Stimulated activated CD8-positive, alpha-beta memory T cell treated with anti-CD3 and anti-CD28 coated beads, Interleukin-7, amount 100 ng/mL, for 48 hours (primary cell): ENCODE measurements around the gene PAQR6.

Experiments
- DNase-seq, 2 donors: peaks; one replicate each; pipeline ENCODE4 v3.0.0-alpha.2; 2020; ENCODE audit warnings: low read depth in 1 of 2; ENCODE audit errors: extremely low read depth in 1 of 2

Gene PAQR6

DNA sequence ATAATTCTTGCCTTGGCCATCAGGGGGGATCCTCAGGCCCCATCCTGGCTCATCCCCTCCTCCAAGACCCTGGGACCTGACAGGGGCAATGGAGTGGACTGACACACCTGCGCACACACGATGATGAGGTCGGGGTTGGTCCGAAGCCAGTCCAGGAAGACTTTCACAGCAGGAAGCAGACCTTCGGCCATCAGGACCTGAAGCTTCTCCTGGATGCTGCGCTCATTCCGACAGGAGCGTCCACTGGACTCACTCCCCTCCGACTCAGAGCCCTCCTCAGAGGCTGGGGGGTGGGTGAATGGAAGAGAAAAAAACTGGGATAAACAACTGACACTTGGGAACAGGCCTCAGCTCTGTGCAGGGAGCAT is 15.4 kb upstream of the PAQR6 start:
- no peak for DNase-seq

DNA sequence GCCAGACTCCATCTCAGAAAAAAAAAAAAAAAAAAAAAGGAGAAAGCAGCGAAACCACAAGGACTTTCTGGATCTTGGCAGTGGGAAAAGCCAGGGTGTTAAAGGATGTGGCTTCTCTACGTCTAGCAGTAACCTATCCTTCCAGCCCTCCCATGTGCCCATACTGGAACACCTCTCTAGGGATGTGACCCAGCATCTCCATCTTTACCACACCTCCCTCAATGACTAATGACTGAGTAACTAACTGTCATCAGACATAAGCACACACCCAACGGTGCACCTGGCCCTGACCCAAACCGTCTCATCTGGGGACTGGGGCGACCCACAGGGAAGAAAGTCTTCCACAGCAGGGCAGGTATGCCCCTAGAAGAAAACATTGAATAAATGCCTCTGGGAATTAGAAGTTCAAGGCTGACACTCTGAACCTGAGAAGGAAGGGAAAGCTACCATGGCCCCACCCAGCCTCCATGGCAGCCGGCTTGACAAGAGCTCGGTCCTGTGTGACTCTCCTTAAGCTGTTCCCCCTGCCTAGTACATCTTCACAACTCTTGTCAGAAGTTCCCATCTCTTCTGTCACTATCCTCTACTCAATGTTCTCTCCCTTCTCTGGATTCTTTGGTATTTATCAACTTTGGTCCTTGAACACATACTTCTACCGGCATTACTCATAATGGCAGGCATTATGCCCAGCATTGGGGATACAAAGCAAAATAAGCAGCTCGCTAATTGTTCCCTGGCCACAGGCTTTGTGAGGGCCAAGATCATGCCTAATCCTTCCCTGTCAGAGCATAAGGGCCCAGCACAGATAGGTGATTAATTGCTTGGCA is 14.8 kb upstream of the PAQR6 start:
- DNase-seq: no peak

DNA sequence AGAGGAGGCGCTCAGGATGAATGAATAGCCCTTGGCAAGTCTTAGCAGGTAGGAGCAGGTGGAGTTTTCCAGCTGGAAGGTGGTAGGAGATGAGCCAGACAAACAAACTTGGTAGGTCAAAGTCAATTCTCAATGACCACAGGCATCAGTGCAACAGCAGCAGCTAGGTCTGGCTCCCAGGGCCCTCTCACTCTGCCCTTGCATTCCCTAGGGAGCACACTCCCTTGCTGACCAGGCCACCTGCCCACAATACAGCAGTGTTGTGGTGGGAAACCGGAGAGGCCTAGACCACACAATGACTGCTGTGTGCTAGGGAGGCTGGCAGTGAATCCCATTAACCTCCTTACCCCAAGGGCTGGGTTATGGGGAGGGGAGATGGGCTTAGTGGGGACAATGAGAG is 13.0 kb upstream of the PAQR6 start:
- DNase-seq: no peak

DNA sequence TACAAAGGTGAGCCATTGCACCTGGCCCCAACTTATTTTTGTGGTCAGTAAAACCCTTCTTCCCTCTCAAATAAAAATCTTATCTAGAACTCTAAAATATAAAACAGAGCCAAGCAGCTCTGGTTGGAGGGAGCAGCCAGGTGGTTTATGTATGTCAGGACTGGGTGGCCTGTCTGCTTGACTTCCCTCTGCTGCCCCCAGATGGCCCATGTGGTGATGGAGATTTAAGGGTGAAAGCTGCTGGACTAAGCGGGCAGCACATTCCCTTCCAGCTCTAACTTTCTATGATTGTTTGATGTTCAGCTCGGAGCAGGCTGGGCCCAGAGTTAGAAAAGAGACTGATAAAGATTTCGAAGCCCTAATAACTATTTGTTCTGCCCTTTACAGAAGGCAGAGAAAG is 11.9 kb upstream of the PAQR6 start:
- DNase-seq: no peak

DNA sequence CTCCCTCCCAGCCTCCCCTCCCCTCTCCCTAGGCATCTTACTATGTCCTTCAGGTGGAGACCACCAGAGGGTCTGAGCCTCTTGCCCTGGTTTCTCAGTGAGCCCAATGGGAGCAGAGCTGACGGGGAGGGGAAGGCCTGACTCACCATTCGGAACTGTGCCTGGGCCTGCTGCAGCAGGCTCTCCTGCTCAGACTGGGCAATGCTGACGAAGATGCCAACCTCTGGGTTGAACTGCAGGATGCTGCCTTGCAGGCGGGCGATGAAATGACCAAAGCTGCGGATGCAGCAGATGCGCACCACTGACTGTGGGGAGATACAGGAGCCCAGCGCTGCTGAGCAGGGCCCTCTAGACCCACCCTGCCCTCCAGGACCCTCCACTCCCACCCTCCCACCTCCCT is 11.0 kb upstream of the PAQR6 start:
- no peak for DNase-seq

DNA sequence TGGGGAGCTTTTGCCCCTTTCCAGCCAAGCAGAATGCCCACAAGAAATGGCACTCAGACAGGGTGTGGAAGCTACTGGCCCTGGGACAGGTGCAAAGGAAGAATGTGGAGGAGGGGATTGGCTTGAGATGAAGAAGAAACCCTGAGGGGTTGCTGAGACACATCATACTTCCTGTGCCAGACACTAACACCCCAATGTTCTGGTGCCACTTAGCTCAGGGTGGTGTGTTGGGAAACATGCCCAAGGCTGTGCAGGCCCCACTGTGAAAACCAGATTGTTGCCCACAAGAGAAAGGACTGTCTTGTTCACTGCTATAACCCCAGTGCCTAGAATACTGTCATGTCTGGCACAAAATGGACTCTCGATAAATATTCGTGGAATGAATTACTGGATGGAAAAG is 9.9 kb upstream of the PAQR6 start:
- no peak for DNase-seq

DNA sequence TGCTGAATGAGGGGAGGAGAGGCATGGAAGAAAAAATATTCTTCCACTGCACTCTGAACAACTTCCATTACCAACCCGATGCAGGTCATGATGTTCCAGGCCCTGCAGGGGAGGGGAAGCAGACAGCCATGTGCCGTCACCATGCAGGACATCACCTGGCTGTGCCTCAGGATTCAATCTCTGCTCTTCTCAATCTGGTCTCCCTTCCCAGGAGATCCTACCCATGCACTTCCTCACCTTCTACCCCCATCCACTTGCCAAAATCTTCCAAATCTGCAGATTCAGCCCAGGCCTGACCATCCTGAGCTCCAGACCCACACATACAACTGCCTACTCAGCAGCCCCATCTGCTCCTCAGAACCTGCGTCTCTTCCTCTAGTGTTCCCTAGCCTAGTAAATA is 5.8 kb upstream of the PAQR6 start:
- no peak for DNase-seq

DNA sequence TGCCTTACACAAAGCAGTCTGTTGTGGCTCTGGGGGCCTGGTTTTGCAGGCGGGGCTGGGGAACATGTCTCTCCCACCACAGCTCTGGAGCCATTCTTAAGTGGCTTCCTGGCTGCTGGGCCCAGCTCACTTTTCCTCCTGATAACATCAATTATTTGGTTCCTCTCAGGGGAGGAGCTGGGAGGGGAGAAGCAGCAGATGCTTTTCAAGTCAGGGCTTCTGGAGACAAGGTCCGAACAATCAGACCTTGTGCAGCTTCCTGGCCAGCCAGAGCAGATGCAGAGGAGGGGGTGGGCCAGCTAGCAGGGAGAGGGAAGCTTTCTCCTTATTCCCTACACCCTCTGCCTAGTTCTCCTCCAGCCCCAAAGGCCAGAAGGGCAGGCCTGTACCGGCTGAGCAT is 3.7 kb upstream of the PAQR6 start:
- DNase-seq: no peak

DNA sequence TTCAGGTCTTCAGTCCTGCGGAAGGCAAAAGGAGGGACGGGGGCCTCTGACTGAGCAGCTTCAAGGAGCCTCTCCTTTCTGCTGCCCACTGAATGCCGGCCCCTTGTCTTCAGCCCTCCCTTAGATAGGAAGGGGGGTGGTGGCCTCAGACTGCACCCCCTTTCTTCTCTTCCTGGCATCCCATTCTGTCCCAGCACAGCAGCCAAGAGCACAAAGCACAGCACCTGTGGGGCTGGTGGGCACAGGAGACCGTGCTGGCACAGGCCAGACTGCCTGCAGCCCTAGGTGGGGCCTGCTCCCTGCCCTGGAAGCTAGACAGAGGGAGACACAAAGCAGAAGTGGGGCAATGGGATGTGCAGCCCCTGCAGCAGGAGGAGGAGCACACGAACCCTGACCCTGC is 1.7 kb upstream of the PAQR6 start:
- DNase-seq: no peak

DNA sequence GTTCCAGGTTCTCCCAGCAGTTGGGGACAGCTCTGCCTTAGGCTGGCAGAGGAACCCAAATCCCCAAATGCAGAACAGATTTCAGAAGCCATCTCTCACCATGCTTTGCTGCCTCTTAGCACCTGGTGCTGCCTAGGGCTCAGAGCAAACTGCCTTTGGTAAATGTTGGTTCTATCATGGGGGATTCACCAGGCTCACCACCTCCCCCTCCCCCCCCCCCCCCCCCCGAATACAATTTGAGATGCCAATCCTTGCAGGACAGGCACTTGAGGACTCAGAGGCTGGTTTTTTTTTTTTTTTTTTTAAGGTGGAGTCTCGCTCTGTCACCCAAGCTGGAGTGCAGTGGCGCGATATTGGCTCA is 447 bp upstream of the PAQR6 start:
- DNase-seq: no peak

DNA sequence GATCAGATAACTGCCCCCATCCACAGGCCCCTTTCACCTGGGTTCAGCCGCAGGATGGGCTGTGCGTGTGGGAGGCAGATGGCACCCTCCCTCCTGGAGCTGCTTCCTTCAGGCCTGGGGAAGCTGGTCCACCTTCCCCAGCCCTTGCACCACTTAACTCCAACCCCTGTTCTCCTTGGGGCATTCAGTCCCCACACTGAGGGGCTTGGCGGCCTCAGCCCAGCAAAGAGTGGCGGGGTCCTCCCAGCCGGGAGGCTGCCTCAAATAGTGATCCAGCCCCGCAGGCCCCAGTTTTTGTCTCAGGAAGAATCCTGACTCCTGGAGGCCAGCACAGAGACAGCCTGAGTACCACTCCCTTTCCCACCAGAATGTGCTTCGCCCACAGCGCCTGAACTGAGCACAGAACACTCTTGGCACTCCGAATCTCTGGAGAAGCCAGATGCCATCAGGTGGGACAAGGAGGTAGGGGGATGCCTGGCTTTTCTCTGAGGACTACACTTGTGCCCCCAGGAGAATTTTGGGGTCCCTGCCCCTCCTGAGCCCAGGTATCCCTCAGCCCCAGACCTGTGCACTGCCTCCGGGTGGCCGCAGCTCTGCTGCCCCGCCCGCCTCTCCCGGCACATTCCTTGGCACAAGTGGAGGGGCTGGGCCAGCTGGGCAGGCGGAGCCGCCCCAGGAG is 936 bp downstream of the PAQR6 start:
- no peak for DNase-seq

DNA sequence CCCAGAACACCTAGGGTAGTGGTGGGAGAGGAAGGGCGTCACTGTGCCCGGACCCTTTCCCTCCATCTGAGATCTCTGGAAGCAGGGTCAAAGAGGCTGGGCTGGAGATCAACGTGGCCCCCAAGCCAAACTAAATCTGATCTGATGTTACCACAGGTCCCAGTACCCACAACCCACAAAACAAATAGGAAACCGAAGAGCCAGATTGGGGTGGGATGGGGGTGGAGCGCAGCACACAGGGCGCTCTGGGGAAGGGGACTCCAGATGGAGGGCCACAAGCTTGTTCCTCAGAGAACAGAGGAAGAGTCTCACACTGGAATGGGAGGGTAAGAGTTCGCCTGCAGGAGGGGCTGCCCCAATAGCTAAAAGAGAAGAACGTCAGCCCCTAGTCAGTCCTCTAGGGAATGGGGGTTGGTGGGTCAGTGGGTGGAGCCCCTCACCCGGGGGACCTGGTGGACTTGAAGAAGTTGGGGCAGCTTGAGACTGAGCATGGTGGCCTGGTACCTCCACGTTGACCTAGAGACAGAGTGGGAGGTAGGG is 1.5 kb downstream of the PAQR6 start:
- DNase-seq: no peak

DNA sequence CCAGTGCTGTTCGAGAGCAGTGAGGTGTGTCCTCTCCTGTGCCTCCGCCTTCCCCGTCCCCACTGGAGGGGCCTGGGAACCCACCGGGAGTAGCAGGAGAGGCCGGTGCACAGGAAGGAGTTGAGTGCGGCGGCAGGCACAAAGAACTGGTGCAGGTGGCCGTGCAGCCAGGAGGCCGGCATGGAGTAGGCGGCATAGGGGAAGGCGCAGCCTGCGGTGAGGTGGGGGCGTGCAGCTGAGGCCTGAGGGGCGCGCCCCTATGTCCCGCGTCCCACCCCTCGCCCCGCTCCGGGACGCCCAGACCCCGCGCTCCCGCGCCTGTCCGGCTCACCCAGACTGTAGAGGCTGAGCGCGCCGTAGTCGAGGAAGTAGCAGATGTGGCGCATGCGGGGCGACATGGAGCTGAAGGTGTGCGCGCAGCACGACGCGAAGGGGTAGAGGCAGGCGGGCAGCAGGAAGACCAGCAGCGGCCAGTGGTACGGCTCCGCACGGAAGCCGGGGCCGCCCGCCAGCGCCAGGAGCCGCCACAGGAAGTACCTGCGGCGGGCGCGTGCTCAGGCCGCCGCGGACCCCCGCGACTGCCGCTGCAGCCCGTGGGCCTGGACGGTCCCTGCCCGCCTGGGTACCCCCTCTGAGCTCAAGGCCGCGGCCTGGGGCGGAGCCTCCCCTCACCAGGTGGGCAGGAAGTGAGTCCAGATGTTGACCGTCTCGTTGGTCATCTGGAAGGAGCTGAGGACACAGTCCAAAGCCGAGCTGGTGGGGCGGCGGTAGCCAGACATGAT is 2.2 kb downstream of the PAQR6 start:
- DNase-seq: no peak

DNA sequence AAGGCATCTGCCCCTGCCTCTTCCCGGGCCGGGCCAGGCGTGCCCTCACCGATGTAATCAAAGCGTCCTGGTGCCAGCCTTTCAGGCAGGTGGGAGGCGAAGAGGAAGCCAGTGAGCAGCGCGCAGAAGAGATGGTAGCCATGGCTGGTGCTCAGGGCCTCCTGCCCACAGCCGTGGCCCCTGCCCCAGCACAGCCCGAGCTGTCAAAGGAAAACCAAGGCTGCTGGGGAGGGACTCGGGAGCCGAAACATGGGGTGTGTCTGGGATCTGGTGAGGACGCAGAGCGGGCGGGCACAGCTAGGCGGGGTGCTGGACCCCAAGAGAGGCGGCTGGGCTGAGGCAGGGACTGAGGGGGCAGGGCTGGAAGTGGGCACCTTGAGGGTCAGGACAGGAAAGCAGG is 3.1 kb downstream of the PAQR6 start:
- no peak for DNase-seq

DNA sequence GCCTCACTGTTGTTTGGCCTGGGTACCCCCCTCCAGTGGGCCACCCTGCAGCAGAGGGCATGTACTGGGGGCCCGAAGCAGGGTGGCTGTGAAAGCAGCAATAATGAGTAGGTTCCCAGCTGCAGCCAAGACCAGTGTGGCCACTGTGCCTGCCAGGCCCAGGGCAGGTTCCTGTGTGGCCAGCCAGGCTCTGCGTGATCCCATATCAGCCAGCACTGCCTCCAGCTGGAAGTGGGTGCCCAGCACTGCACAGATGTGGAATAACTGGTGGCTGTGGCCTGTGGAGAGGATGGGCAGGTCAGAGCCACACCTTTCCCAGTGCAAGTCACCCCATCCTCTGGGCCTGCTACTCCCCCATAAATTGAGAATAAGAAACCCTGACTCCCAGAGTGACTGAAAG is 3.7 kb downstream of the PAQR6 start:
- no peak for DNase-seq

DNA sequence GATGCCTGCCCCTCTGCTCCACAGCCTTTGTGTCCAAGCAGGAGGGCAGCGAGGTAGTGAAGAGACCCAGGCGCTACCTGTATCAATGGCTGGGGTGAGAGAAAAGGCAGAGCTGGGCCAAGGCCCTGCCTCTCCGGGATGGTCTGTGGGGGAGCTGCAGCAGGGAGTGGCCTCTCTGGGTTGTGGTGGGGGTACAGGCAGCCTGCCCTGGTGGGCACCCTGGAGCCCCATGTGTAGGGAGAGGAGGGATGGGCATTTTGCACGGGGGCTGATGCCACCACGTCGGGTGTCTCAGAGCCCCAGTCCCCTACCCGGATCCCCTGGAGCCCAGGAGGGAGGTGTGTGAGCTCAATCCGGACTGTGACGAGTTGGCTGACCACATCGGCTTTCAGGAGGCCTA is 5.1 kb downstream of the PAQR6 start:
- DNase-seq: no peak

DNA sequence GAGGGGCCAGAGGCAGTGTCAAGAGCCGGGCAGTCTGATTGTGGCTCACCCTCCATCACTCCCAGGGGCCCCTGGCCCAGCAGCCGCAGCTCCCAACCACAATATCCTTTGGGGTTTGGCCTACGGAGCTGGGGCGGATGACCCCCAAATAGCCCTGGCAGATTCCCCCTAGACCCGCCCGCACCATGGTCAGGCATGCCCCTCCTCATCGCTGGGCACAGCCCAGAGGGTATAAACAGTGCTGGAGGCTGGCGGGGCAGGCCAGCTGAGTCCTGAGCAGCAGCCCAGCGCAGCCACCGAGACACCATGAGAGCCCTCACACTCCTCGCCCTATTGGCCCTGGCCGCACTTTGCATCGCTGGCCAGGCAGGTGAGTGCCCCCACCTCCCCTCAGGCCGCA is 5.9 kb downstream of the PAQR6 start, which contains the start of gene BGLAP:
Gene BGLAP, plus strand, starts transcription at position 259 of the 400 bp plus-strand sequence. Its CDS starts 48 bp downstream, at position 307.
- no peak for DNase-seq

DNA sequence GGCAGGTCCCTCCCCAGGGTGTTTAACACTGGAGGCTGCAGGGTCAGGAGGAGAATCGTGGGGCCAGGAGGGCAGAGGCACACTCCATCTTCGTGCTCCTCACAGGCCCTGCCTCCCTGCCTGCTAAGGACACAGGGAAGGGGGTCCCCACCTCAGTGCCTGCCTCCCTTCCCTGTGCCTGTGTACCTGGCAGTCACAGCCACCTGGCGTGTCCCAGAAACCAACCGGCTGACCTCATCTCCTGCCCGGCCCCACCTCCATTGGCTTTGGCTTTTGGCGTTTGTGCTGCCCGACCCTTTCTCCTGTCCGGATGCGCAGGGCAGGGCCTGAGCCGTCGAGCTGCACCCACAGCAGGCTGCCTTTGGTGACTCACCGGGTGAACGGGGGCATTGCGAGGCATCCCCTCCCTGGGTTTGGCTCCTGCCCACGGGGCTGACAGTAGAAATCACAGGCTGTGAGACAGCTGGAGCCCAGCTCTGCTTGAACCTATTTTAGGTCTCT is 6.5 kb downstream of the PAQR6 start:
- DNase-seq: no peak

DNA sequence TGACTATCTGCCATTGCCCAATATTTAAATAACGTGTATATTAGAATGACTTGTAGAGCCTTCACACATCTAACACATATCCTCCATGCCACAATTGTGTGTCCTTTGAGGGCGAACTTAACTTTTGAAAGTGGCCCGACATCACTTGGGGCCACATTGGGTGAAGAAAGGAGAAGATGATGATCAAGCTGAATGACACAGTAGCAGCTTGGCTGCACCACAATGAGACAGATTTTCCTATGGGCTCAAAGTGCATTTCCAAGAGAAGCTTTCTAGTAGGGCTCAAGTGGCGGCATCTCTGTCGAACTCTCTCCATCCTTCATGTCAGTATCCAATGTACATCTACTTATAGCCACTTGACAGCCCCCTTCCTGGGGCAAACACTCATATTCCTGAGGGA is 9.6 kb downstream of the PAQR6 start:
- no peak for DNase-seq

DNA sequence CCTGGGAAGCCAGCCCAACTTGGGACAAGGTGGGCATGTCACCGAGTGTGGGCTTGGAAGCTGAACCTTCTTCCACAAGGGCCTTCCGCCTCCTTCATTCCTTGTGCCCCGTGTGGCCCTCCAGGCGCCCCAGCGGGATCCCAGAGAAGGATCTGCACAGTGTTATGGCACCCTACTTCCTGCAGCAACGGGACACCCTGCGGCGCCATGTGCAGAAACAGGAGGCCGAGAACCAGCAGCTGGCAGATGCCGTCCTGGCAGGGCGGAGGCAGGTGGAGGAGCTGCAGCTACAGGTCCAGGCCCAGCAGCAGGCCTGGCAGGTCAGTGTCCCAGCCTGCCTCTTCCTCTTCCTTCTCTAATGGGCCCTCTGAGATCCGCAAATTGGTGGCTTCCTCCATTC is 11.7 kb downstream of the PAQR6 start:
- no peak for DNase-seq

DNA sequence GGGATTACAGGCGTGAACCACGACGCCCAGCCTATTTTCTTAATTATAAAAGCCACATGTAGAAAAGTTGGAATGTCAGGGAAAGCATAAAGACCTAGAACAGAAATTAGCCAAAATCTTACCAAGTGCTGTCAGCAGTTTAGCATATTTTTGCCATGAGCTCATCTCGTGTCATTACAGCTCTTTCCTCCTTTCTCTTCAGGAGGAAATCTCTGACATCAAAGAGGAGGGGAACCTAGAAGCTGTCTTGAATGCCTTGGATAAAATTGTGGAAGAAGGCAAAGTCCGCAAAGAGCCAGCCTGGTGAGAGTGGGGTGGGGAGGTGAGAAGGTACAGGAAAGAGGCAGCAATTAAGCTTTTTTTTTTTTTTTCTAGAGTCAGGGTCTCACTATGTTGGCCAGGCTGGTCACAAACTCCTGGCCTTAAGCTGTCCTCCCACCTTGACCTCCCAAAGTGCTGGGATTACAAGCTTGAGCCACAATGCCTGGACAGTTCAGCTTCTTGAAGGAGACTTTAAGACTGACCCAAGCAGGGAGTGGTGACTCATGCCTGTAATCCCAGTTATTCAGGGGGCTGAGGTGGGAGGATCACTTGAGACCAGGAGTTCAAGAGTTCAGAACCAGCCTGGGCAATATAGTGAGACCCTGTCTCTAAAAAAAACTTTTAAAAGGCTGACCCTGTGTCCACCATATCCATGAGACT is 14.3 kb downstream of the PAQR6 start:
- no peak for DNase-seq
